ENCODE measurements around the gene PCDHGA8.
"Not testable (repeated sequence)": the region's sequence is repeated elsewhere in the genome, so short reads cannot be mapped to it uniquely, and the experiment has no call there.

DNA sequence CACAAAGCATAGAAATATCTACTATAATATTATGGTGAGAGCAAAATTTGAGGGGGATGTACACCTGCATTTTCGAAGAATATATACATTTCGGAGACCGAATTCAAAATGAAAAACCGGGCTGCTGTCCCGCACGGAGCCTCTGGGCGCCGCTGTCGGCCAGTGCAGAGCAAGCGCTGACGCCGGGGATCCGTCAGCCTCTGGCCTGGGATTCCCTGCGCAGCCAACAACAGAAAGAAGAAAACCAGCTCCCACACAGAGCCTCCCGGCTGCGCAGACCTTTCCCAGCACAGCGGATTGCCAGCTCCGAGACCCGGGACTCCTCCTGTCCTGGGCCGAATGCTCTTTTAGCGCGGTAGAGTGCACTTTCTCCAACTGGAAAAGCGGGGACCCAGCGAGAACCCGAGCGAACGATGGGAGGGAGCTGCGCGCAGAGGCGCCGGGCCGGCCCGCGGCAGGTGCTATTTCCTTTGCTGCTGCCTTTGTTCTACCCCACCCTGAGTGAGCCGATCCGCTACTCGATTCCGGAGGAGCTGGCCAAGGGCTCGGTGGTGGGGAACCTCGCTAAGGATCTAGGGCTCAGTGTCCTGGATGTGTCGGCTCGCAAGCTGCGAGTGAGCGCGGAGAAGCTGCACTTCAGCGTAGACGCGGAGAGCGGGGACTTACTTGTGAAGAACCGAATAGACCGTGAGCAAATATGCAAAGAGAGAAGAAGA lies 15.5 kb downstream of the PCDHGA8 start, which contains the start of gene PCDHGB6:
- not testable (repeated sequence) for TF ChIP-seq POLR2A (IDR thresholded peaks at IDR 0.05)
- peak; percentile 13 to 40 (median 28) for TF ChIP-seq CTCF (IDR thresholded peaks at IDR 0.05)

Data from uterus (tissue), 2 donors.